GM21786 (cell line): ENCODE data around the gene ARHGEF6.
"Not testable (repeated sequence)": the region's sequence is repeated elsewhere in the genome, so short reads cannot be mapped to it uniquely, and the experiment has no call there.

Source experiments
- ATAC-seq: cut with Tn5 transposase; IDR thresholded peaks from one replicate; pipeline ENCODE4 v1.9.1; 2021; ENCODE audit not compliant: unreplicated experiment

Gene ARHGEF6

GRCh38 chrX:136780763-136781162, at the start of gene ARHGEF6:
Gene ARHGEF6, minus strand, starts transcription at chrX:136780932. Its CDS starts 50 bp downstream, at chrX:136780882.
- ATAC-seq = peak; percentile 47

GRCh38 chrX:136829413-136829812, 48.7 kb upstream of the ARHGEF6 start:
- ATAC-seq = no peak

GRCh38 chrX:136828830-136829229, 48.1 kb upstream of the ARHGEF6 start:
- no peak for ATAC-seq

- ATAC-seq = no peak
These were observed 46.3 kb upstream of the ARHGEF6 start for GRCh38 chrX:136827026-136827425.

GRCh38 chrX:136825771-136826170, 45.0 kb upstream of the ARHGEF6 start:
- no peak for ATAC-seq

- ATAC-seq = no peak
These were observed 42.4 kb upstream of the ARHGEF6 start for GRCh38 chrX:136823175-136823574.

GRCh38 chrX:136822337-136823095, 41.8 kb upstream of the ARHGEF6 start:
- no peak for ATAC-seq

- not testable (repeated sequence) for ATAC-seq
These were observed 39.0 kb upstream of the ARHGEF6 start for GRCh38 chrX:136819756-136820155.

- no peak for ATAC-seq
These were observed 38.4 kb upstream of the ARHGEF6 start for GRCh38 chrX:136819031-136819703.

- ATAC-seq = no peak
These were observed 36.2 kb upstream of the ARHGEF6 start for GRCh38 chrX:136816975-136817374.

GRCh38 chrX:136814847-136815750, 34.4 kb upstream of the ARHGEF6 start:
- no peak for ATAC-seq

GRCh38 chrX:136812286-136812685, 31.6 kb upstream of the ARHGEF6 start:
- ATAC-seq = no peak

GRCh38 chrX:136810493-136810892, 29.8 kb upstream of the ARHGEF6 start:
- no peak for ATAC-seq

GRCh38 chrX:136806891-136807410, 26.2 kb upstream of the ARHGEF6 start:
- no peak for ATAC-seq

GRCh38 chrX:136802515-136802914, 21.8 kb upstream of the ARHGEF6 start:
- no peak for ATAC-seq

GRCh38 chrX:136797787-136798186, 17.1 kb upstream of the ARHGEF6 start:
- ATAC-seq = no peak

GRCh38 chrX:136795132-136795531, 14.4 kb upstream of the ARHGEF6 start:
- ATAC-seq = not testable (repeated sequence)

- ATAC-seq = not testable (repeated sequence)
These were observed 13.9 kb upstream of the ARHGEF6 start for GRCh38 chrX:136794660-136795059.

- ATAC-seq = no peak
These were observed 13.3 kb upstream of the ARHGEF6 start for GRCh38 chrX:136794080-136794479.

- no peak for ATAC-seq
These were observed 9.1 kb upstream of the ARHGEF6 start for GRCh38 chrX:136789856-136790255.

GRCh38 chrX:136784231-136784630, 3.5 kb upstream of the ARHGEF6 start:
- no peak for ATAC-seq
